ENCODE results near the gene EPB41L4B. TPM values are rescaled to one million over a fixed set of nuclear protein-coding genes. Genes with fewer than 3 reads are reported as not detected.
A peak's percentile ranks its signal among the peaks of the same experiment; 100 is the strongest.

EPB41L4B gene
- total and polyA plus RNA-seq, 2 of the 13 experiments (the other 11 are each of a cell fraction or from before 2014, with no cell fraction given) = 17.6 to 22.1 TPM

GRCh38 chr9:109251080-109251775 lies 69.6 kb downstream of the EPB41L4B start (continued):
- TF ChIP-seq, protein P1, sequence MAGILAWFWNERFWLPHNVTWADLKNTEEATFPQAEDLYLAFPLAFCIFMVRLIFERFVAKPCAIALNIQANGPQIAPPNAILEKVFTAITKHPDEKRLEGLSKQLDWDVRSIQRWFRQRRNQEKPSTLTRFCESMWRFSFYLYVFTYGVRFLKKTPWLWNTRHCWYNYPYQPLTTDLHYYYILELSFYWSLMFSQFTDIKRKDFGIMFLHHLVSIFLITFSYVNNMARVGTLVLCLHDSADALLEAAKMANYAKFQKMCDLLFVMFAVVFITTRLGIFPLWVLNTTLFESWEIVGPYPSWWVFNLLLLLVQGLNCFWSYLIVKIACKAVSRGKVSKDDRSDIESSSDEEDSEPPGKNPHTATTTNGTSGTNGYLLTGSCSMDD (CRISPR knock-in tag; IDR thresholded peaks at IDR 0.05) = no peak
- 0 out of 2 replicates have a peak, but pooled peaks have one; percentile 28 for TF ChIP-seq ZMAT3 (CRISPR knock-in tag; conservative IDR thresholded peaks at IDR 0.05)
- TF ChIP-seq PPARG (CRISPR knock-in tag; conservative IDR thresholded peaks at IDR 0.05) = peak; percentile 79
- peak; percentile 84 for TF ChIP-seq SOX13 (IDR thresholded peaks at IDR 0.05)
- TF ChIP-seq SOX13 (CRISPR knock-in tag; conservative IDR thresholded peaks at IDR 0.05 in 1 of 2, IDR thresholded peaks at IDR 0.05 in 1 of 2) = peak in 1 of 2 experiments; percentile 98; a peak in 2 of 4 replicates
- TF ChIP-seq PCBP1 (IDR thresholded peaks at IDR 0.05; ENCODE audit: borderline replicate concordance, low read depth, low read length) = no peak
- no peak for TF ChIP-seq MZF1 (CRISPR knock-in tag; IDR thresholded peaks at IDR 0.05; ENCODE audit: borderline replicate concordance)
- no peak for TF ChIP-seq HOXA7 (CRISPR knock-in tag; IDR thresholded peaks at IDR 0.05)
- TF ChIP-seq SRF (IDR thresholded peaks at IDR 0.05; ENCODE audit: low read depth, low read length) = no peak
- peak; percentile 71; the same call in 2 of the 3 replicates for TF ChIP-seq MXI1 (IDR thresholded peaks at IDR 0.05; ENCODE audit: borderline replicate concordance, low read depth, low read length)
- TF ChIP-seq, protein P2, sequence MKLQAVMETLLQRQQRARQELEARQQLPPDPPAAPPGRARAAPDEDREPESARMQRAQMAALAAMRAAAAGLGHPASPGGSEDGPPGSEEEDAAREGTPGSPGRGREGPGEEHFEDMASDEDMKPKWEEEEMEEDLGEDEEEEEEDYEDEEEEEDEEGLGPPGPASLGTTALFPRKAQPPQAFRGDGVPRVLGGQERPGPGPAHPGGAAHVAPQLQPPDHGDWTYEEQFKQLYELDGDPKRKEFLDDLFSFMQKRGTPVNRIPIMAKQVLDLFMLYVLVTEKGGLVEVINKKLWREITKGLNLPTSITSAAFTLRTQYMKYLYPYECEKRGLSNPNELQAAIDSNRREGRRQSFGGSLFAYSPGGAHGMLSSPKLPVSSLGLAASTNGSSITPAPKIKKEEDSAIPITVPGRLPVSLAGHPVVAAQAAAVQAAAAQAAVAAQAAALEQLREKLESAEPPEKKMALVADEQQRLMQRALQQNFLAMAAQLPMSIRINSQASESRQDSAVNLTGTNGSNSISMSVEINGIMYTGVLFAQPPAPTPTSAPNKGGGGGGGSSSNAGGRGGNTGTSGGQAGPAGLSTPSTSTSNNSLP (IDR thresholded peaks at IDR 0.05; ENCODE audit: low read depth, low read length) = peak; percentile 76
- TF ChIP-seq ATF7 (IDR thresholded peaks at IDR 0.05) = no peak
- TF ChIP-seq ATF7 (CRISPR knock-in tag; IDR thresholded peaks at IDR 0.05) = no peak
- no peak for TF ChIP-seq ZNF512B (CRISPR knock-in tag; IDR thresholded peaks at IDR 0.05; ENCODE audit: borderline replicate concordance)
- TF ChIP-seq MED1 (CRISPR knock-in tag; IDR thresholded peaks at IDR 0.05) = peak; percentile 80
- no peak for TF ChIP-seq HNF4G (IDR thresholded peaks at IDR 0.05; ENCODE audit: borderline replicate concordance, low read depth, low read length)
- 0 out of 2 replicates have a peak, but pooled peaks have one; percentile 34 for TF ChIP-seq HNF4G (CRISPR knock-in tag; IDR thresholded peaks at IDR 0.05; ENCODE audit: borderline replicate concordance, low read depth)
- TF ChIP-seq ZMYM3 (CRISPR knock-in tag; IDR thresholded peaks at IDR 0.05) = peak; percentile 61; the same call in 1 of the 2 replicates
- TF ChIP-seq ZNF782 (CRISPR knock-in tag; IDR thresholded peaks at IDR 0.05; ENCODE audit: borderline replicate concordance) = no peak; the same call in 1 of the 2 replicates
- TF ChIP-seq BRD4 (CRISPR knock-in tag; IDR thresholded peaks at IDR 0.05) = 0 out of 2 replicates have a peak, but pooled peaks have one; percentile 68
- TF ChIP-seq CHD2 (IDR thresholded peaks at IDR 0.05; ENCODE audit: low read depth, low read length) = peak; percentile 58; the same call in 1 of the 2 replicates
- TF ChIP-seq SRSF9 (IDR thresholded peaks at IDR 0.05; ENCODE audit: borderline replicate concordance, insufficient read depth, low read depth, low read length, poor library complexity, severe bottlenecking) = no peak
- no peak for TF ChIP-seq STAG1 (CRISPR knock-in tag; IDR thresholded peaks at IDR 0.05)

Measured in HepG2 (cell line).